PFSK-1 (cell line): Measurements from ENCODE around the gene GNG7.

Source experiments
- FOXP2 ChIP-seq: optimal IDR thresholded peaks from 2 replicates; pipeline ENCODE3; 2011; ENCODE audit warnings: borderline replicate concordance, control low read depth, inconsistent platforms; ENCODE audit not compliant: insufficient read depth; ENCODE audit errors: extremely low read length, extremely low read depth
- POLR2AphosphoS5 ChIP-seq: IDR thresholded peaks from 2 replicates; pipeline ENCODE4 v1.6.1; 2012; ENCODE audit warnings: low read depth, mild to moderate bottlenecking, control low read depth, low read length, moderate library complexity
- SIN3A ChIP-seq: IDR thresholded peaks from 2 replicates; pipeline ENCODE4 v1.6.1; 2012; ENCODE audit warnings: mild to moderate bottlenecking, low read length, moderate library complexity, borderline replicate concordance; ENCODE audit not compliant: insufficient read depth
- TAF1 ChIP-seq: IDR thresholded peaks from 2 replicates; pipeline ENCODE4 v1.6.1; 2012; ENCODE audit warnings: low read length, control low read depth, borderline replicate concordance; ENCODE audit not compliant: insufficient read depth
- TF ChIP-seq, protein P1 (sequence below), 2 experiments: IDR thresholded peaks; 2 replicates each; pipeline versions ENCODE4 v1.6.1 to v1.8.0; 2011 to 2012; ENCODE audit warnings: low read depth in 2 of 2, low read length in 2 of 2, control low read depth in 1 of 2, inconsistent platforms in 1 of 2, mild to moderate bottlenecking in 1 of 2, moderate library complexity in 1 of 2; ENCODE audit not compliant: insufficient read depth in 1 of 2

GNG7 gene

GRCh38 chr19:2609389-2610116, 92.9 kb downstream of the GNG7 start:
- TF ChIP-seq FOXP2 = no peak
- no peak for TF ChIP-seq POLR2AphosphoS5
- no peak for TF ChIP-seq SIN3A
- TF ChIP-seq, protein P1, sequence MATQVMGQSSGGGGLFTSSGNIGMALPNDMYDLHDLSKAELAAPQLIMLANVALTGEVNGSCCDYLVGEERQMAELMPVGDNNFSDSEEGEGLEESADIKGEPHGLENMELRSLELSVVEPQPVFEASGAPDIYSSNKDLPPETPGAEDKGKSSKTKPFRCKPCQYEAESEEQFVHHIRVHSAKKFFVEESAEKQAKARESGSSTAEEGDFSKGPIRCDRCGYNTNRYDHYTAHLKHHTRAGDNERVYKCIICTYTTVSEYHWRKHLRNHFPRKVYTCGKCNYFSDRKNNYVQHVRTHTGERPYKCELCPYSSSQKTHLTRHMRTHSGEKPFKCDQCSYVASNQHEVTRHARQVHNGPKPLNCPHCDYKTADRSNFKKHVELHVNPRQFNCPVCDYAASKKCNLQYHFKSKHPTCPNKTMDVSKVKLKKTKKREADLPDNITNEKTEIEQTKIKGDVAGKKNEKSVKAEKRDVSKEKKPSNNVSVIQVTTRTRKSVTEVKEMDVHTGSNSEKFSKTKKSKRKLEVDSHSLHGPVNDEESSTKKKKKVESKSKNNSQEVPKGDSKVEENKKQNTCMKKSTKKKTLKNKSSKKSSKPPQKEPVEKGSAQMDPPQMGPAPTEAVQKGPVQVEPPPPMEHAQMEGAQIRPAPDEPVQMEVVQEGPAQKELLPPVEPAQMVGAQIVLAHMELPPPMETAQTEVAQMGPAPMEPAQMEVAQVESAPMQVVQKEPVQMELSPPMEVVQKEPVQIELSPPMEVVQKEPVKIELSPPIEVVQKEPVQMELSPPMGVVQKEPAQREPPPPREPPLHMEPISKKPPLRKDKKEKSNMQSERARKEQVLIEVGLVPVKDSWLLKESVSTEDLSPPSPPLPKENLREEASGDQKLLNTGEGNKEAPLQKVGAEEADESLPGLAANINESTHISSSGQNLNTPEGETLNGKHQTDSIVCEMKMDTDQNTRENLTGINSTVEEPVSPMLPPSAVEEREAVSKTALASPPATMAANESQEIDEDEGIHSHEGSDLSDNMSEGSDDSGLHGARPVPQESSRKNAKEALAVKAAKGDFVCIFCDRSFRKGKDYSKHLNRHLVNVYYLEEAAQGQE (IDR thresholded peaks at IDR 0.05; ENCODE audit: insufficient read depth in 1 of 2, low read depth in 2 of 2, low read length in 2 of 2) = no peak
- no peak for TF ChIP-seq TAF1

DNA sequence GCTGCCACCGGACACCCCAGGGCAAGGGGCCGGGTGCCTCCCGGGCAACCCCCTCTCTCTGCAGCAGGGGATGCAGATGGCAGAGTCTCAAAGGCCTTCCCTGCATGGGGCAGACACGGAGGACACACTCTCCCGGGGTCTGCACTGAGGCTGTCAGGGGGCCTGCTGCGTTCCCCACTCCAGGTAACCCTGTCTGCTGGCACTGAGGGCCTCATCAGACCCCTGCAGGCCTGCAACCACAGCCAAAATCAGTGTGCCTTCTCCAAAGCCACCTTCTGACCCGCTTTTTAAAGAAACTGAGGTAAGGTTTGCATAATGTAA, 93.9 kb downstream of the GNG7 start:
- TF ChIP-seq, protein P1 (IDR thresholded peaks at IDR 0.05; ENCODE audit: insufficient read depth in 1 of 2, low read depth in 2 of 2, low read length in 2 of 2) = no peak
- TF ChIP-seq FOXP2 (no peak), POLR2AphosphoS5 (no peak), SIN3A (no peak), TAF1 (no peak)

DNA sequence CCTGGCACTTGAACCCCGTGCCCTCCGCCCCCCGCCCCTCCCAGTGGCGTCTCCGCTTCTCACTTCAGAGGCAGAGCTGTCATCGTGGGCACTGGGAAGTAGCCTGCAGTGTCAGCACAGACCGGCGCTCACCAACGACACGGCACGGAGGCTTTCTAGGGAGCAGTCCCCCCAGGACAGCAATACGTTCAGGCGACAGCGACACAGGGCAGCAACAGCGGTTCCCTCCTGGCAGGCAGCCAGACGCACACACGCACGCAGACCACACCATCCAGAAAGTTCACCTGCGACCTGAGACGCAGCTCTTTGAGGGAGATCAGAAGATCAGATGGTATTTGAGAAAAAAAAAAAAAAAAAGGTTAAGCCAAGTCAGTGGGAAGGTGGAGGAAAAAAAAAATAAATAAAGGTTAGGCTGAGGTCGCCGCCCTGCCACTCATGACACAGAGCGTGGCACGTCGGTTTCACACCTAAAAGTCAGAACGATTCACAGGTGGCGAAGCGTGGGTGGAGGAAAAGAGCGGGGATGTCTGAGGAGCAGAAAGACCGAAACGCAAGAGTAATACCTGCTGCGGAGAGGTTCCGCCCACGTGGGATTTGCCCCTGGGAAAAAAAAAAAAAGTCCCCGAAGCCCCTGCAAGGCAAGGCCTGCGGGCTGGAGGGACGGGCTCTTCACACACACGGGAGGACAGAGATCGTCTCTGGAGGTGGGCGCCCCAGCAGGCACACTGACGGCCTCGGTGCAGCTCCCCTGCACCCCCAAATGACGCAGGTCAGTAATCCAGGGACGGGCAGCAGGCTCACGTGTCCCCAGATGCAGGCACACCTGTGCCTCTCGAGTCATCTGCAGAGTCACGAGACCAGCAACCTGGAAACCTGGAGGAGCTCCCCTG, 94.5 kb downstream of the GNG7 start:
- TF ChIP-seq, protein P1 (IDR thresholded peaks at IDR 0.05; ENCODE audit: insufficient read depth in 1 of 2, low read depth in 2 of 2, low read length in 2 of 2) = no peak

- TF ChIP-seq, protein P1 (IDR thresholded peaks at IDR 0.05; ENCODE audit: insufficient read depth in 1 of 2, low read depth in 2 of 2, low read length in 2 of 2) = no peak
- no peak for TF ChIP-seq TAF1
- no peak for TF ChIP-seq SIN3A
- TF ChIP-seq FOXP2 = no peak
- no peak for TF ChIP-seq POLR2AphosphoS5
Measured at GRCh38 chr19:2604747-2605329, 97.7 kb downstream of the GNG7 start.
